Activated CD8-positive, alpha-beta memory T cell treated with anti-CD3 and anti-CD28 coated beads, Interleukin-2, amount 50 U/mL, for 1 hour (primary cell): ENCODE measurements around the gene FUOM.
A peak's percentile ranks its signal among the peaks of the same experiment; 100 is the strongest.
"Not testable (repeated sequence)": the region's sequence is repeated elsewhere in the genome, so short reads cannot be mapped to it uniquely, and the experiment has no call there.

Experiments
- DNase-seq: peaks from one replicate; pipeline ENCODE4 v3.0.0-alpha.2; 2020; ENCODE audit errors: extremely low read depth

FUOM gene

GRCh38 chr10:133388973-133389818 is 31.4 kb upstream of the FUOM start:
- no peak for DNase-seq

- DNase-seq = no peak
Observed at GRCh38 chr10:133388236-133388972, 30.6 kb upstream of the FUOM start.

- DNase-seq = not testable (repeated sequence)
Observed at GRCh38 chr10:133386951-133387350, 29.1 kb upstream of the FUOM start.

GRCh38 chr10:133385214-133385613 is 27.4 kb upstream of the FUOM start:
- DNase-seq = no peak

- no peak for DNase-seq
Observed at GRCh38 chr10:133384071-133384470, 26.3 kb upstream of the FUOM start.

GRCh38 chr10:133383551-133383950 is 25.7 kb upstream of the FUOM start:
- no peak for DNase-seq

- no peak for DNase-seq
Observed at GRCh38 chr10:133381036-133381435, 23.2 kb upstream of the FUOM start.

GRCh38 chr10:133379801-133380666 is 22.2 kb upstream of the FUOM start:
- no peak for DNase-seq

- DNase-seq = no peak
Observed at GRCh38 chr10:133379152-133379800, 21.5 kb upstream of the FUOM start, which contains the start of gene PAOX. TSS of gene PAOX (plus strand) at chr10:133379262. CDS start at chr10:133379317, 55 bp downstream.

- no peak for DNase-seq
Observed at GRCh38 chr10:133378251-133379096, 20.7 kb upstream of the FUOM start.

GRCh38 chr10:133377818-133378250 is 20.0 kb upstream of the FUOM start:
- no peak for DNase-seq

GRCh38 chr10:133377025-133377817 is 19.4 kb upstream of the FUOM start:
- no peak for DNase-seq

GRCh38 chr10:133376183-133376582 is 18.4 kb upstream of the FUOM start:
- DNase-seq = not testable (repeated sequence)

- no peak for DNase-seq
Observed at GRCh38 chr10:133375357-133376115, 17.7 kb upstream of the FUOM start.

GRCh38 chr10:133373174-133374090 is 15.6 kb upstream of the FUOM start, which contains the start of gene ECHS1:
TSS of gene ECHS1 (minus strand) at chr10:133373354. CDS start at chr10:133373333, 21 bp downstream.
- DNase-seq = peak; percentile 57

GRCh38 chr10:133372507-133372906 is 14.7 kb upstream of the FUOM start:
- DNase-seq = no peak

GRCh38 chr10:133370030-133370786 is 12.4 kb upstream of the FUOM start:
- no peak for DNase-seq
